Liver (tissue), 9 donors: Measurements from ENCODE around the gene LYSMD2. TPM values are rescaled to one million over a fixed set of nuclear protein-coding genes. Genes with fewer than 3 reads are reported as not detected.

Source experiments
- DNase-seq: peaks from one replicate; pipeline ENCODE4 v3.0.0-alpha.2; 2017; ENCODE audit warnings: low spot score
- H3K27ac ChIP-seq, 2 donors: one replicate each; pipeline ENCODE4 v1.7.0; 2013; ENCODE audit warnings: inconsistent platforms in 2 of 2, low read length in 2 of 2, control low read depth in 1 of 2, low read depth in 1 of 2, mild to moderate bottlenecking in 1 of 2
- H3K27me3 ChIP-seq, 4 donors: one replicate each; pipeline versions ENCODE4 v1.6.1 to v1.7.0; 2013; ENCODE audit warnings: low read length in 3 of 4, inconsistent platforms in 1 of 4, mild to moderate bottlenecking in 1 of 4, moderate library complexity in 1 of 4; ENCODE audit not compliant: control insufficient read depth in 4 of 4, insufficient read depth in 4 of 4
- H3K36me3 ChIP-seq, 4 donors: one replicate each; pipeline versions ENCODE4 v1.6.1 to v1.7.0; 2013; ENCODE audit warnings: low read length in 3 of 4, mild to moderate bottlenecking in 3 of 4, low read depth in 1 of 4, moderate library complexity in 1 of 4; ENCODE audit not compliant: control insufficient read depth in 4 of 4, insufficient read depth in 3 of 4
- H3K4me1 ChIP-seq, 4 donors: one replicate each; pipeline versions ENCODE4 v1.6.1 to v1.7.0; 2013; ENCODE audit warnings: low read length in 3 of 4, mild to moderate bottlenecking in 3 of 4, moderate library complexity in 1 of 4; ENCODE audit not compliant: control insufficient read depth in 4 of 4, insufficient read depth in 4 of 4
- H3K4me3 ChIP-seq, 3 donors: one replicate each; pipeline versions ENCODE4 v1.6.1 to v1.7.0; 2013; ENCODE audit warnings: low read length in 3 of 3, control low read depth in 1 of 3, low read depth in 1 of 3, mild to moderate bottlenecking in 1 of 3
- H3K9ac ChIP-seq, 2 donors: one replicate each; pipeline ENCODE4 v1.7.0; 2013; ENCODE audit warnings: low read length in 2 of 2, mild to moderate bottlenecking in 2 of 2, moderate library complexity in 2 of 2, control low read depth in 1 of 2, low read depth in 1 of 2
- H3K9me3 ChIP-seq, 4 donors: one replicate each; pipeline versions ENCODE4 v1.6.1 to v1.7.0; 2013; ENCODE audit warnings: low read length in 3 of 4; ENCODE audit not compliant: control insufficient read depth in 4 of 4
- EGR1 ChIP-seq, 2 donors: IDR thresholded peaks; 2 replicates each; pipeline ENCODE4 v1.6.1; 2016 to 2018; ENCODE audit warnings: antibody characterized with exemption in 2 of 2, low read depth in 2 of 2
- FOXA1 ChIP-seq: IDR thresholded peaks from 2 replicates; pipeline ENCODE4 v1.6.1; 2016; ENCODE audit warnings: antibody characterized with exemption
- FOXA2 ChIP-seq: IDR thresholded peaks from 2 replicates; pipeline ENCODE4 v1.6.1; 2016; ENCODE audit warnings: antibody characterized with exemption
- GABPA ChIP-seq, 2 donors: IDR thresholded peaks in 1 of 2; conservative IDR thresholded peaks in 1 of 2; 2 replicates each; pipeline ENCODE4 v1.6.1; 2016; ENCODE audit warnings: antibody characterized with exemption in 2 of 2, mild to moderate bottlenecking in 1 of 2, moderate library complexity in 1 of 2
- HNF4G ChIP-seq: IDR thresholded peaks from 2 replicates; pipeline ENCODE4 v1.6.1; 2016; ENCODE audit warnings: antibody characterized with exemption
- JUND ChIP-seq, 2 donors: IDR thresholded peaks; 2 replicates each; pipeline ENCODE4 v1.6.1; 2016; ENCODE audit warnings: antibody characterized with exemption in 2 of 2
- TAF1 ChIP-seq: conservative IDR thresholded peaks from 2 replicates; pipeline ENCODE4 v1.6.1; 2016; ENCODE audit warnings: antibody characterized with exemption, mild to moderate bottlenecking
- YY1 ChIP-seq: IDR thresholded peaks from 2 replicates; pipeline ENCODE4 v1.6.1; 2016; ENCODE audit warnings: antibody characterized with exemption, mild to moderate bottlenecking
- WGBS: extraction: QIAGEN DNeasy Blood & Tissue Kit; methylation state at CpG from one replicate; pipeline ENCODE4 v1.1.7; 2013; 5-methylcytosine and 5-hydroxymethylcytosine counted together
- polyA plus RNA-seq, 2 donors: library from polyadenylated mRNA; stranded (reverse) in 1 of 2; unstranded in 1 of 2; fragments of 200-250 nt in 1 of 2; fragments of >200 nt in 1 of 2; fragmentation: Nextera tagmentation in 1 of 2; extraction: Ambion mirVana in 1 of 2; gene quantifications; one replicate each; pipeline versions ENCODE4 v1.2.1 to v1.2.3, GENCODE V29; 2013 to 2015
- total RNA-seq, 2 donors: library from RNA; depleted of rRNA; stranded (reverse); fragments of >200 nt; gene quantifications; one replicate each; pipeline ENCODE4 v1.2.3, GENCODE V29; 2014
- TF ChIP-seq, protein P1 (sequence below): IDR thresholded peaks from 2 replicates; pipeline ENCODE4 v1.6.1; 2016; ENCODE audit warnings: antibody characterized with exemption
- TF ChIP-seq, protein P2 (sequence below): IDR thresholded peaks from 2 replicates; pipeline ENCODE4 v1.6.1; 2016; ENCODE audit warnings: antibody characterized with exemption, mild to moderate bottlenecking
- TF ChIP-seq, protein P3 (sequence below): IDR thresholded peaks from 2 replicates; pipeline ENCODE4 v1.6.1; 2016; ENCODE audit warnings: antibody characterized with exemption
- donor health status: healthy.
- donor health status: healthy.
- donor health status: healthy.
- donor health status: healthy.
- donor health status: healthy.

The LYSMD2 gene
- total and polyA plus RNA-seq, 4 donors = 5.2 to 9.4 (median 6.5) TPM

DNA sequence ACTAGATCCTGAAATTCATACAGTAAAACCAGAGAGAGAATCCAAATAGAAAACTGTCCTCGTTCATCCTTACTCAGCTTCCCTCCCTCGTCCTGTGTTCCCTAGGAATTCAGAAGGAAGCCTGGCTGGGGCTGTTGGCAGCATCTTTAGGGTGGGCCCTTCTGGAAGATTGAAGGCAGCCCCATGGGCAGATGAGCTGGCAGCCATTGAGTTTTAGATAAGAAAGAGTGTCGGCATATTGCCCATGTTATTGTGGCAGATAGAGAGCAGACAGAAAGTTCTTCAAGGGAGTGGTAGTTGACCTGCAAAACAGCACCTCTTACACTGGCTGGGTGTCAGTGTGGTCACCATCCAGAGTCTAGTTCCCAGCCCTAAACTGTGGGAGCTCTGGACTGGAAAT, 37.5 kb upstream of the LYSMD2 start:
- H3K27me3 ChIP-seq = no peaks in the 10 kb centered on the region
- no peak overlapping the region for H3K9ac ChIP-seq
- peaks cover 0 to 10% (median 6%) of the 10 kb centered on the region in 4 donors for H3K4me1 ChIP-seq
- no peaks in the 10 kb centered on the region for H3K36me3 ChIP-seq
- no peak overlapping the region for H3K27ac ChIP-seq
- 90% methylated on average over 3 of the region's 3 CpGs for WGBS
- H3K4me3 ChIP-seq = no peak overlapping the region
- no peaks in the 10 kb centered on the region for H3K9me3 ChIP-seq
- no peak for TF ChIP-seq EGR1 (IDR thresholded peaks at IDR 0.05; ENCODE audit: low read depth in 2 of 2)
- no peak for TF ChIP-seq JUND (IDR thresholded peaks at IDR 0.05)
- TF ChIP-seq GABPA (IDR thresholded peaks at IDR 0.05 in 1 of 2, conservative IDR thresholded peaks at IDR 0.05 in 1 of 2) = no peak
- TF ChIP-seq, protein P1, sequence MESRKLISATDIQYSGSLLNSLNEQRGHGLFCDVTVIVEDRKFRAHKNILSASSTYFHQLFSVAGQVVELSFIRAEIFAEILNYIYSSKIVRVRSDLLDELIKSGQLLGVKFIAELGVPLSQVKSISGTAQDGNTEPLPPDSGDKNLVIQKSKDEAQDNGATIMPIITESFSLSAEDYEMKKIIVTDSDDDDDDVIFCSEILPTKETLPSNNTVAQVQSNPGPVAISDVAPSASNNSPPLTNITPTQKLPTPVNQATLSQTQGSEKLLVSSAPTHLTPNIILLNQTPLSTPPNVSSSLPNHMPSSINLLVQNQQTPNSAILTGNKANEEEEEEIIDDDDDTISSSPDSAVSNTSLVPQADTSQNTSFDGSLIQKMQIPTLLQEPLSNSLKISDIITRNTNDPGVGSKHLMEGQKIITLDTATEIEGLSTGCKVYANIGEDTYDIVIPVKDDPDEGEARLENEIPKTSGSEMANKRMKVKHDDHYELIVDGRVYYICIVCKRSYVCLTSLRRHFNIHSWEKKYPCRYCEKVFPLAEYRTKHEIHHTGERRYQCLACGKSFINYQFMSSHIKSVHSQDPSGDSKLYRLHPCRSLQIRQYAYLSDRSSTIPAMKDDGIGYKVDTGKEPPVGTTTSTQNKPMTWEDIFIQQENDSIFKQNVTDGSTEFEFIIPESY = no peak
- TF ChIP-seq FOXA1 = no peak
- TF ChIP-seq HNF4G = no peak
- TF ChIP-seq, protein P2, sequence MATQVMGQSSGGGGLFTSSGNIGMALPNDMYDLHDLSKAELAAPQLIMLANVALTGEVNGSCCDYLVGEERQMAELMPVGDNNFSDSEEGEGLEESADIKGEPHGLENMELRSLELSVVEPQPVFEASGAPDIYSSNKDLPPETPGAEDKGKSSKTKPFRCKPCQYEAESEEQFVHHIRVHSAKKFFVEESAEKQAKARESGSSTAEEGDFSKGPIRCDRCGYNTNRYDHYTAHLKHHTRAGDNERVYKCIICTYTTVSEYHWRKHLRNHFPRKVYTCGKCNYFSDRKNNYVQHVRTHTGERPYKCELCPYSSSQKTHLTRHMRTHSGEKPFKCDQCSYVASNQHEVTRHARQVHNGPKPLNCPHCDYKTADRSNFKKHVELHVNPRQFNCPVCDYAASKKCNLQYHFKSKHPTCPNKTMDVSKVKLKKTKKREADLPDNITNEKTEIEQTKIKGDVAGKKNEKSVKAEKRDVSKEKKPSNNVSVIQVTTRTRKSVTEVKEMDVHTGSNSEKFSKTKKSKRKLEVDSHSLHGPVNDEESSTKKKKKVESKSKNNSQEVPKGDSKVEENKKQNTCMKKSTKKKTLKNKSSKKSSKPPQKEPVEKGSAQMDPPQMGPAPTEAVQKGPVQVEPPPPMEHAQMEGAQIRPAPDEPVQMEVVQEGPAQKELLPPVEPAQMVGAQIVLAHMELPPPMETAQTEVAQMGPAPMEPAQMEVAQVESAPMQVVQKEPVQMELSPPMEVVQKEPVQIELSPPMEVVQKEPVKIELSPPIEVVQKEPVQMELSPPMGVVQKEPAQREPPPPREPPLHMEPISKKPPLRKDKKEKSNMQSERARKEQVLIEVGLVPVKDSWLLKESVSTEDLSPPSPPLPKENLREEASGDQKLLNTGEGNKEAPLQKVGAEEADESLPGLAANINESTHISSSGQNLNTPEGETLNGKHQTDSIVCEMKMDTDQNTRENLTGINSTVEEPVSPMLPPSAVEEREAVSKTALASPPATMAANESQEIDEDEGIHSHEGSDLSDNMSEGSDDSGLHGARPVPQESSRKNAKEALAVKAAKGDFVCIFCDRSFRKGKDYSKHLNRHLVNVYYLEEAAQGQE = no peak
- no peak for TF ChIP-seq FOXA2
- TF ChIP-seq TAF1 = no peak
- DNase-seq = no peak

DNA sequence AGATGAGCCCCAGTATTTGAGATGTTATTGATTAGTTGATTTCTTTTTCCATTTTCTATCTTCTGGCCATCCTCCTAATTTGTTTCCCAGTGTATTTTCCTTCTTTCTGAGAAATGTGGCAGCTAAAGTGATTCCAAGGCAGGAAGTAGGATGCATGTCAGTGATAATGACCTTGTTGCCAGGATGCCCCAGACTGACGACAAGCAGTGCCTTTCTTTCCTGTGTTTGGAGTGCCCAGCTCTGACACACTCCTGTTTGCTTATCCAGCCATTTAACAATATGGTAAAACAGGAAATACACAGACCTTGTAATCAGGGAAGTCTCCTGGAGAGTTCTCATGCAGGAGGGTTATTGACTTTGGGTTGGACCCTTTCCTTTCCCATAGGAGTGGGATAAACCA, 34.3 kb upstream of the LYSMD2 start:
- Histone ChIP-seq H3K27me3 (no peaks in the 10 kb centered on the region), H3K4me1 (peaks cover 0 to 8% (median 4%) of the 10 kb centered on the region in 4 donors), H3K9ac (no peak overlapping the region), H3K27ac (no peak overlapping the region), H3K9me3 (no peaks in the 10 kb centered on the region), H3K4me3 (no peak overlapping the region), H3K36me3 (no peaks in the 10 kb centered on the region)
- TF ChIP-seq, protein P3, sequence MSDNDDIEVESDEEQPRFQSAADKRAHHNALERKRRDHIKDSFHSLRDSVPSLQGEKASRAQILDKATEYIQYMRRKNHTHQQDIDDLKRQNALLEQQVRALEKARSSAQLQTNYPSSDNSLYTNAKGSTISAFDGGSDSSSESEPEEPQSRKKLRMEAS = no peak
- TF ChIP-seq FOXA2 = no peak
- TF ChIP-seq YY1 = no peak
- TF ChIP-seq, protein P2 = no peak
- 57% methylated on average over 1 of the region's 1 CpG for WGBS
- no peak for DNase-seq
